ENCODE data around the gene JAK1. TPM values are rescaled to one million over a fixed set of nuclear protein-coding genes. Genes with fewer than 3 reads are reported as not detected.

Gene JAK1
- total and polyA plus RNA-seq, 2 of the 8 experiments (the other 6 are each of a cell fraction or from before 2014, with no cell fraction given), result 7.8 to 24.5 TPM

- H3K18ac ChIP-seq (ENCODE audit: extremely low read depth, low read length), result no peak overlapping the region
- H3K9ac ChIP-seq (replicated peaks in 1 of 4; ENCODE audit: extremely low read depth in 1 of 4, low read depth in 3 of 4, low read length in 3 of 4), result no peak overlapping the region
- no peak overlapping the region for H2BK120ac ChIP-seq (replicated peaks; ENCODE audit: low read depth, low read length)
- DNase-seq (ENCODE audit: low read depth in 1 of 2, low spot score in 2 of 2) (no peak), FAIRE-seq (no peak)
- POLR2A ChIA-PET (ENCODE audit: partially characterized antibody), result no interaction called here
- no peak overlapping the region for H4K8ac ChIP-seq (ENCODE audit: extremely low read depth, insufficient read depth, low read length)
- H2BK5ac ChIP-seq (ENCODE audit: low read depth, low read length), result no peak overlapping the region
- no peak overlapping the region for H3K4me2 ChIP-seq (ENCODE audit: insufficient read depth in 1 of 2, low read depth in 2 of 2, low read length in 2 of 2)
- WGBS, 2 experiments (ENCODE audit: extremely low coverage in 1 of 2, insufficient coverage in 1 of 2, insufficient read length in 1 of 2, insufficient replicate concordance in 2 of 2, low coverage in 1 of 2, low lambda C conversion rate in 2 of 2, missing lambda C conversion rate in 1 of 2), result 83% methylated on average over 1 of the region's 1 CpG; no CpG with 5 or more reads in 1 of the 2 experiments
- no peak overlapping the region for H2BK12ac ChIP-seq (ENCODE audit: low read depth, low read length)
- H3K27ac ChIP-seq (ENCODE audit: low read depth, low read length), result no peak overlapping the region
- no peaks in the 10 kb centered on the region for H3K4me1 ChIP-seq (replicated peaks in 1 of 4; ENCODE audit: control insufficient read depth in 3 of 4, insufficient read depth in 4 of 4, low read length in 3 of 4)
- no peaks in the 10 kb centered on the region for H3K79me1 ChIP-seq (ENCODE audit: low read depth, low read length)
- no peaks in the 10 kb centered on the region for H3K23me2 ChIP-seq (ENCODE audit: low read depth, low read length)
- H3K9me3 ChIP-seq (ENCODE audit: insufficient read depth in 2 of 2, low read depth in 1 of 2, low read length in 1 of 2), result no peaks in the 10 kb centered on the region
- no peaks in the 10 kb centered on the region for H3K79me2 ChIP-seq (ENCODE audit: control insufficient read depth in 1 of 2, insufficient read depth in 2 of 2, low read length in 2 of 2)
- H3K14ac ChIP-seq (ENCODE audit: insufficient read length), result no peak overlapping the region
- no peaks in the 10 kb centered on the region for H3K27me3 ChIP-seq (replicated peaks in 1 of 4; ENCODE audit: control insufficient read depth in 3 of 4, extremely low read depth in 1 of 4, insufficient read depth in 3 of 4, low read length in 3 of 4)
- no peak overlapping the region for H3K23ac ChIP-seq (ENCODE audit: insufficient read length)
- H4K20me1 ChIP-seq (replicated peaks in 1 of 2; ENCODE audit: control insufficient read depth in 1 of 2, insufficient read depth in 2 of 2, low read length in 2 of 2), result no peaks in the 10 kb centered on the region
- H4K91ac ChIP-seq (replicated peaks; ENCODE audit: insufficient read length, low read length), result no peak overlapping the region
- no peak overlapping the region for H2AFZ ChIP-seq (ENCODE audit: low read length)
- H4K5ac ChIP-seq (ENCODE audit: insufficient read length, low read depth, low read length), result no peak overlapping the region
- no peak overlapping the region for H2BK15ac ChIP-seq (ENCODE audit: low read length)
- H3K4me3 ChIP-seq (ENCODE audit: extremely low read depth in 1 of 4, insufficient read depth in 2 of 4, low read depth in 3 of 4, low read length in 4 of 4), result no peak overlapping the region
- CTCF ChIA-PET (ENCODE audit: partially characterized antibody), result no interaction called here
- no peak overlapping the region for H2AK5ac ChIP-seq (ENCODE audit: low read depth, low read length)
- no peaks in the 10 kb centered on the region for H3K36me3 ChIP-seq (ENCODE audit: control insufficient read depth in 2 of 4, insufficient read depth in 4 of 4, low read length in 3 of 4)
- H2BK20ac ChIP-seq (ENCODE audit: low read length), result no peak overlapping the region
- H3K56ac ChIP-seq (replicated peaks; ENCODE audit: insufficient read length, low read depth, low read length), result no peak overlapping the region
- H3K4ac ChIP-seq (replicated peaks; ENCODE audit: insufficient read length, low read depth, low read length), result no peak overlapping the region
- TF ChIP-seq CTCF (IDR thresholded peaks at IDR 0.05; ENCODE audit: control extremely low read depth in 1 of 3, insufficient read depth in 1 of 3, low read depth in 1 of 3, low read length in 3 of 3) (no peak), SIRT6 (IDR thresholded peaks at IDR 0.05; ENCODE audit: low read length) (no peak)
Measured at GRCh38 chr1:64867266-64867665, 99.1 kb downstream of the JAK1 start.

Measured in H1 (cell line).